Lower lobe of right lung (tissue), 2 donors: ENCODE measurements around the gene EPS15. TPM values are rescaled to one million over a fixed set of nuclear protein-coding genes. Genes with fewer than 3 reads are reported as not detected.
A peak's percentile ranks its signal among the peaks of the same experiment; 100 is the strongest.

Experiments used
- ATAC-seq, 2 donors: fragments of 200-7000 bp; cut with Tn5 transposase; one replicate each; pipeline ENCODE4 v1.9.1; 2020 to 2022; ENCODE audit warnings: mild to moderate bottlenecking in 2 of 2, moderate library complexity in 2 of 2
- DNase-seq: peaks from one replicate; pipeline ENCODE4 v3.0.0-alpha.2; 2020
- H3K27ac ChIP-seq: fragments of 200-600 bp; one replicate; pipeline ENCODE4 v1.8.0; 2022
- H3K27me3 ChIP-seq: fragments of 200-600 bp; one replicate; pipeline ENCODE4 v1.8.0; 2022; ENCODE audit warnings: low read depth
- H3K36me3 ChIP-seq: fragments of 200-600 bp; one replicate; pipeline ENCODE4 v1.8.0; 2022; ENCODE audit warnings: mild to moderate bottlenecking
- H3K4me1 ChIP-seq: fragments of 200-600 bp; one replicate; pipeline ENCODE4 v1.8.0; 2022
- H3K4me3 ChIP-seq: fragments of 200-600 bp; one replicate; pipeline ENCODE4 v1.8.0; 2022; ENCODE audit warnings: mild to moderate bottlenecking
- H3K9me3 ChIP-seq: fragments of 200-600 bp; one replicate; pipeline ENCODE4 v1.8.0; 2022
- CTCF ChIP-seq: fragments of 200-600 bp; IDR thresholded peaks from one replicate; pipeline ENCODE4 v1.8.0; 2022; ENCODE audit warnings: antibody characterized with exemption, mild to moderate bottlenecking
- intact Hi-C: fragments of 100-400 bp; cut with DNase I; formaldehyde crosslinking; loops from one replicate; pipeline ENCODE4 v1.11.0; 2022
- total RNA-seq: library from RNA; stranded (reverse); fragmentation: NEBNext Ultra II Directional; extraction: Animal tissue kit (Norgen Biotek cat#: 25700); gene quantifications from one replicate; pipeline ENCODE4 v1.2.1, GENCODE V29; 2021
- donor health status: DM: no; HTN: yes; CAD: no; lungs with severe emphysema.

The EPS15 gene
- total RNA-seq, 1 donor from 2014 or later, result 90.2 TPM

GRCh38 chr1:51316113-51316845 lies 202.8 kb downstream of the EPS15 start:
- no peak for TF ChIP-seq CTCF
- ATAC-seq, result no peak
- intact Hi-C loops, result no loop called here
- Histone ChIP-seq H3K9me3 (no peaks in the 10 kb centered on the region), H3K36me3 (no peaks in the 10 kb centered on the region), H3K4me1 (peaks cover 15% of the 10 kb centered on the region), H3K4me3 (no peak overlapping the region), H3K27me3 (no peaks in the 10 kb centered on the region), H3K27ac (no peak overlapping the region)
- peak; percentile 39 for DNase-seq

GRCh38 chr1:51314974-51315373 lies 204.1 kb downstream of the EPS15 start:
- no peak overlapping the region for H3K4me3 ChIP-seq
- peaks cover 15% of the 10 kb centered on the region for H3K4me1 ChIP-seq
- no peaks in the 10 kb centered on the region for H3K27me3 ChIP-seq
- DNase-seq (peak; percentile 57), ATAC-seq (peak; percentile 51 to 55)
- intact Hi-C loops, result no loop called here
- no peaks in the 10 kb centered on the region for H3K9me3 ChIP-seq
- no peak for TF ChIP-seq CTCF
- H3K36me3 ChIP-seq, result no peaks in the 10 kb centered on the region
- peak overlapping the region; percentile 37 for H3K27ac ChIP-seq

DNA sequence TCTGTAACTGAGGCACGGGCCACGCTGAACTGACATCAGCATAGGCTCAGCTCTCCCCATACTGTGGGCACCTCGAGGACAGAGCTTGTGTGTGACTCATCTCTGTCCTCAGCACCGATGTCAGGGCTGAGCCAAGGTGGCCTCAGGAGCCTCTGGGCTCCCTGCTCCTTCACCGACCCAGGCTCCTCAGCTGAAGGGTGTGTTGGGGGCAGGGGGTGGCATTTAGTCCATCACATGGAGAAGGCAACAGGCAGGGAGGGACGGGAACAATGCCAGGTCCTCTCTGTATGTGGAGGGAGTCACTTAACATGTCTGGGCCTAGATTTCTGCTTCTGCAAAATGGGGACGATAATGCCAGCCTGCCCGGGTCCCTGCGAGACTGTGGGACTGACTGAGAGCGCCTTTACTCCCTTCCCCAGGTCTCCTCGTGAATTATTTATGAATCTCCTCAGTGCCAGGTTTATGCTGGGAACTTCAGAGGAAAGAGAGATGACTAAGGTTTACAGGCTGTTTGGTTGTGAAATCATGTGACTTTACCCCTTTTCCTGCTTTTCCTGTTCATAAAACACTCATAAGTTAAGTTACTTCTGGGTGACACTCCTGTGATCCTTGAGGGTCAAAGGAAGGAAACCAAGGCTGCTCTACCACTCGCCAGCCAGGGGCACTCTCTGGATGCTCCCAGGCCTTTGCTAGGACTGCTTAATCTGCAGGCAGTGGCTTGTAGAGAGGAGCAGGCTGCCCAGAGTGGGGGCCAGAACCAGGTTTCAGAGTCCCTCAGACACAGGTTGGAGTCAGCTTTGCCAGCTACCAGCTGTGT lies 204.9 kb downstream of the EPS15 start:
- intact Hi-C loops, result no loop called here
- Histone ChIP-seq H3K4me1 (peaks cover 15% of the 10 kb centered on the region), H3K27me3 (no peaks in the 10 kb centered on the region), H3K9me3 (no peaks in the 10 kb centered on the region), H3K36me3 (no peaks in the 10 kb centered on the region), H3K27ac (peak overlapping the region; percentile 72), H3K4me3 (no peak overlapping the region)
- ATAC-seq (peak; percentile 74 to 85), DNase-seq (peak; percentile 56)
- no peak for TF ChIP-seq CTCF

DNA sequence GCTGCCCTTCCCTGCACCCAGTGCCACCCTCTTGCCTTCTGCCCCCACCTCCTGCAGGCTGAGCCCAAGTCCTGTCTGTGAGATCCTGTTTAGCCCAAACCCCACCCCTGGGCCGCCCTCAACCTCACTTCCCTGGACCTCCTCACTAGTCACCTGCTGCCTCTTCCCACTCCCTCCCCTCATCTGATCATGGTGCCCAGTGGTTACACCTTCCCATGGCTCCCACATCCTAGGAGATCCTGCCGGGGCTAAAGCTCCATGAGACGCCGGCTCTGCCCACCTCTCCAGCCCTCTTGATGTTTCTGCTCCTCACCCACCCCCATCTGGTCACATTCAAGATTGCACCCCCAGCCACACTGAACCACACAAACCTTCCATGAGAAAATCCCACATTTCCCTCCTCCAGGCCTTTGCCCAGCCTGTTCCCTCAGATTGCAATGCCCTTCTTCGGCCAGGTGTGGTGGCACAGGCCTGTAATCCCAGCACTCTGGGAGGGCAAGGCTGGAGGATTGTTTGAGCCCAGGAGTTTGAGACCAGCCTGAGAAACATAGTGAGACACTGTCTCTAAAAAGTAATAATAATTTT lies 205.7 kb downstream of the EPS15 start:
- Histone ChIP-seq H3K27ac (peak overlapping the region; percentile 72), H3K9me3 (no peaks in the 10 kb centered on the region), H3K27me3 (no peaks in the 10 kb centered on the region), H3K4me1 (peaks cover 15% of the 10 kb centered on the region), H3K36me3 (no peaks in the 10 kb centered on the region), H3K4me3 (no peak overlapping the region)
- TF ChIP-seq CTCF, result peak; percentile 16
- intact Hi-C loops, result no loop called here
- DNase-seq (peak; percentile 35), ATAC-seq (peak in 1 of 2 donors; percentile 15)

DNA sequence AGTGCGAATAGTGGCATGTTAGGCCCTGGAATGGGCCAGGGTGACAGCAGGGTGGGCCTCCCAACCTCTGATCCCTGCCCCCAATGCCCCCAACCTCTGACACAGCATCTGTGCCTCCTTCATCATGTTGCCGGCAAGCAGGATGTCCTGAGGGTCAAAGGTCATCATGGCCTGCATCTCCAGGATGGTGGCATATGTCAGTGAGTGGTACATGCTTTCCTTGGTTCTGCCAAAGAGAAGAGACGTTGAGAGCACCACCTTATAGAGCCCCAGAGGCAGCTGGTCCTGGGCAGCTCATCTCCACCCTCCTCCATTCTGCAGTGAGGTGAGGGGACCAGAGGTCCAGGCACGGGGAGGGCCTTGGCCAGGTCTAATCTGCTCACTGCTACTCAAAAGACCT lies 206.3 kb downstream of the EPS15 start:
- intact Hi-C loops, result no loop called here
- no peaks in the 10 kb centered on the region for H3K27me3 ChIP-seq
- DNase-seq, result peak; percentile 14
- no peaks in the 10 kb centered on the region for H3K9me3 ChIP-seq
- H3K4me1 ChIP-seq, result peaks cover 15% of the 10 kb centered on the region
- no peak overlapping the region for H3K4me3 ChIP-seq
- no peak for TF ChIP-seq CTCF
- peak overlapping the region; percentile 72 for H3K27ac ChIP-seq
- no peak for ATAC-seq
- H3K36me3 ChIP-seq, result no peaks in the 10 kb centered on the region
